HepG2 (cell line): Measurements from ENCODE around the gene STIP1. TPM values are rescaled to one million over a fixed set of nuclear protein-coding genes. Genes with fewer than 3 reads are reported as not detected.

Experiments
- BORCS8-MEF2B ChIP-seq: sonication (generic); formaldehyde crosslinking; IDR thresholded peaks from 2 replicates; pipeline ENCODE4 v1.8.0; 2022; ENCODE audit warnings: mild to moderate bottlenecking, missing genetic modification reagents
- KDM5B ChIP-seq: sonication (generic); formaldehyde crosslinking; IDR thresholded peaks from 2 replicates; pipeline ENCODE4 v1.4.0; 2020; ENCODE audit warnings: missing genetic modification reagents, mild to moderate bottlenecking, borderline replicate concordance
- MIER2 ChIP-seq: IDR thresholded peaks from 2 replicates; pipeline ENCODE4 v1.6.1; 2016; ENCODE audit warnings: missing biosample characterization, missing genetic modification reagents
- NAIF1 ChIP-seq: sonication (generic); formaldehyde crosslinking; IDR thresholded peaks from 2 replicates; pipeline ENCODE4 v1.5.0; 2020; ENCODE audit warnings: mild to moderate bottlenecking, missing genetic modification reagents, borderline replicate concordance
- NCOA1 ChIP-seq: sonication (generic); formaldehyde crosslinking; IDR thresholded peaks from 2 replicates; pipeline ENCODE4 v1.9.0; 2021; ENCODE audit warnings: missing genetic modification reagents
- PCBP1 ChIP-seq: fragments of 200-400 bp; formaldehyde crosslinking; IDR thresholded peaks from 2 replicates; pipeline ENCODE4 v1.6.1; 2017; ENCODE audit warnings: mild to moderate bottlenecking, low read depth, low read length, borderline replicate concordance
- POLR2AphosphoS5 ChIP-seq: IDR thresholded peaks from 2 replicates; pipeline ENCODE4 v1.6.1; 2012; ENCODE audit warnings: low read depth, low read length
- SSRP1 ChIP-seq: IDR thresholded peaks from 2 replicates; pipeline ENCODE4 v1.6.1; 2016; ENCODE audit warnings: control low read depth
- YY1 ChIP-seq: IDR thresholded peaks from 2 replicates; pipeline ENCODE4 v1.6.1; 2011; ENCODE audit warnings: low read length, low read depth, moderate library complexity, mild to moderate bottlenecking; ENCODE audit not compliant: insufficient read depth, insufficient replicate concordance
- ZNF121 ChIP-seq: sonication (generic); formaldehyde crosslinking; IDR thresholded peaks from 2 replicates; pipeline ENCODE4 v1.5.0; 2020; ENCODE audit warnings: mild to moderate bottlenecking, missing genetic modification reagents
- ZNF17 ChIP-seq: sonication (generic); formaldehyde crosslinking; IDR thresholded peaks from 2 replicates; pipeline ENCODE4 v1.5.0; 2020; ENCODE audit warnings: mild to moderate bottlenecking, missing genetic modification reagents
- ZNF546 ChIP-seq: sonication (generic); formaldehyde crosslinking; conservative IDR thresholded peaks from 2 replicates; pipeline ENCODE4 v1.8.1; 2023; ENCODE audit warnings: mild to moderate bottlenecking, missing genetic modification reagents
- ZNF549 ChIP-seq: sonication (generic); formaldehyde crosslinking; IDR thresholded peaks from 2 replicates; pipeline ENCODE4 v1.5.0; 2020; ENCODE audit warnings: missing genetic modification reagents
- ZNF572 ChIP-seq: sonication (generic); formaldehyde crosslinking; IDR thresholded peaks from 2 replicates; pipeline ENCODE4 v1.5.1; 2020; ENCODE audit warnings: mild to moderate bottlenecking, missing genetic modification reagents
- ZNF660 ChIP-seq: sonication (generic); formaldehyde crosslinking; IDR thresholded peaks from 2 replicates; pipeline ENCODE4 v1.5.1; 2020; ENCODE audit warnings: mild to moderate bottlenecking, low read depth, missing genetic modification reagents, borderline replicate concordance
- polyA plus RNA-seq, 8 experiments: library from polyadenylated mRNA; depleted of rRNA in 3 of 8; stranded (reverse) in 7 of 8; unstranded in 1 of 8; fragments of >200 nt; fragmentation: Illumina TruSeq in 4 of 8; extraction: Trizol in 4 of 8; gene quantifications; 2 replicates each; pipeline versions ENCODE4 v1.2.1 to v1.2.3, GENCODE V29; 2011 to 2016; ENCODE audit warnings: low read depth in 4 of 8, missing spikeins in 1 of 8, mixed read lengths in 1 of 8; ENCODE audit not compliant: insufficient read depth in 1 of 8
- total RNA-seq, 5 experiments: library from RNA; depleted of rRNA; stranded (reverse); fragments of >200 nt; fragmentation: Illumina TruSeq; extraction: Trizol; gene quantifications; 2 replicates each; pipeline ENCODE4 v1.2.3, GENCODE V29; 2016; ENCODE audit warnings: low read depth in 1 of 5
- TF ChIP-seq, protein P1 (sequence below): sonication (generic); formaldehyde crosslinking; IDR thresholded peaks from 2 replicates; pipeline ENCODE4 v1.4.0; 2020; ENCODE audit warnings: mild to moderate bottlenecking, missing genetic modification reagents
- TF ChIP-seq, protein P2 (sequence below): sonication (generic); formaldehyde crosslinking; IDR thresholded peaks from 2 replicates; pipeline ENCODE4 v1.4.0; 2020; ENCODE audit warnings: mild to moderate bottlenecking, missing genetic modification reagents
- TF ChIP-seq, protein P3 (sequence below): sonication (generic); formaldehyde crosslinking; conservative IDR thresholded peaks from 2 replicates; pipeline ENCODE4 v1.4.0; 2020; ENCODE audit warnings: mild to moderate bottlenecking, missing genetic modification reagents, moderate library complexity

Gene STIP1
- total and polyA plus RNA-seq, 2 of the 13 experiments (the other 11 are each of a cell fraction or from before 2014, with no cell fraction given), result 81.1 to 217 TPM

DNA sequence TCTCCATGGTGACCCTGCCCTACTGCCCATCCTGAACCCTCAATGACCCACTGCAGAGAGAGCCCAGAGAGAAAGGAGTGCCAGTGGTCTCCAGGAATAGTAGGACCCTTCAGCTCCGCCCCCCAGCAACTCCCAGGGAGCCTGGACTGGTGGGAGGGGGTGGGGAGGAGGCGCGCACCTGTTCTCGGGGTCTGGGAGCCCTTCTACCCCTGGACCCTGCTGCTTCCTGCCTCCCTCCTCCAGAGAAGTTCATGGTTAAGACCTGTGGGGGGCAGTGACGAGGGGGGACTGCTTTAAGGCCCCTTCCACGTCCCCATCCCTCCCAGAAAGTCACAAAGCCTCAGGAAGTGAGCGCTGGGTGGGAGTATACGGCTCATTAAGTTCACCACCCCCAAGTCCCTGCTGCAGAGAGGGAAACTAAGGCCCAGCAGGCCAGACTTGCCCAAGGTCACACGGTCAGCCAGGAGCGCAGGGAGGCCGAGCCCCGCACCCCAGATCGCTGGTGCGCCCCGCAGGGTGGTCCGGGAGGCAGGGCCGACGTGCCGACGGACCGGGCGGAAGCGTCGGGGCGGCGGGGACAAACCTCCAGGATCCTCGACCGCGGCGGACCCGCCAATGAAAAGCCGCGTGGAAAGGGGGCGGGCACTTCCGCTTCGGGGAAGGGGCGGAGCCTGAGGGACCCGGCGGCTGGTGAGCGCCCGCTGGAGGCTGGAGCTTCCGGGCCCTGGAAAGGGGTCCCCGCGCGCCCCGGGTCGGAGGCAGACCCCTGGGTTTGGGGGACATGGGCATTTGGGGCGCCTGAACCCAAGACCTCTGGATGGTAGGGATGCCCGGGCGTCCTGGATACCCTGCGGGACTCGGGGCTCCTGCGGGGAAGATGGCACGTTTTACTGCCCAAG is 39.9 kb downstream of the STIP1 start, which contains the start of the genes NUDT22 and TRPT1 (continued):
- TF ChIP-seq, protein P1, sequence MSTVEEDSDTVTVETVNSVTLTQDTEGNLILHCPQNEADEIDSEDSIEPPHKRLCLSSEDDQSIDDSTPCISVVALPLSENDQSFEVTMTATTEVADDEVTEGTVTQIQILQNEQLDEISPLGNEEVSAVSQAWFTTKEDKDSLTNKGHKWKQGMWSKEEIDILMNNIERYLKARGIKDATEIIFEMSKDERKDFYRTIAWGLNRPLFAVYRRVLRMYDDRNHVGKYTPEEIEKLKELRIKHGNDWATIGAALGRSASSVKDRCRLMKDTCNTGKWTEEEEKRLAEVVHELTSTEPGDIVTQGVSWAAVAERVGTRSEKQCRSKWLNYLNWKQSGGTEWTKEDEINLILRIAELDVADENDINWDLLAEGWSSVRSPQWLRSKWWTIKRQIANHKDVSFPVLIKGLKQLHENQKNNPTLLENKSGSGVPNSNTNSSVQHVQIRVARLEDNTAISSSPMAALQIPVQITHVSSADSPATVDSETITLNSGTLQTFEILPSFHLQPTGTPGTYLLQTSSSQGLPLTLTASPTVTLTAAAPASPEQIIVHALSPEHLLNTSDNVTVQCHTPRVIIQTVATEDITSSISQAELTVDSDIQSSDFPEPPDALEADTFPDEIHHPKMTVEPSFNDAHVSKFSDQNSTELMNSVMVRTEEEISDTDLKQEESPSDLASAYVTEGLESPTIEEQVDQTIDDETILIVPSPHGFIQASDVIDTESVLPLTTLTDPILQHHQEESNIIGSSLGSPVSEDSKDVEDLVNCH, result no peak
- TF ChIP-seq ZNF121 (CRISPR knock-in tag) (peak; percentile 35; the same call in 1 of the 2 replicates), SSRP1 (CRISPR knock-in tag) (no peak), YY1 (peak; percentile 50), PCBP1 (0 out of 2 replicates have a peak, but pooled peaks have one; percentile 25), ZNF17 (CRISPR knock-in tag) (0 out of 2 replicates have a peak, but pooled peaks have one; percentile 16), ZNF546 (no peak), ZNF660 (CRISPR knock-in tag) (no peak), MIER2 (CRISPR knock-in tag) (0 out of 2 replicates have a peak, but pooled peaks have one; percentile 26), ZNF572 (CRISPR knock-in tag) (0 out of 2 replicates have a peak, but pooled peaks have one; percentile 32), NCOA1 (peak; percentile 45; the same call in 1 of the 2 replicates), NAIF1 (CRISPR knock-in tag) (peak; percentile 89), KDM5B (peak; percentile 84; the same call in 1 of the 2 replicates), POLR2AphosphoS5 (peak; percentile 82), BORCS8-MEF2B (CRISPR knock-in tag) (peak; percentile 77), ZNF549 (CRISPR knock-in tag) (peak; percentile 65; the same call in 1 of the 2 replicates)
- TF ChIP-seq, protein P2, sequence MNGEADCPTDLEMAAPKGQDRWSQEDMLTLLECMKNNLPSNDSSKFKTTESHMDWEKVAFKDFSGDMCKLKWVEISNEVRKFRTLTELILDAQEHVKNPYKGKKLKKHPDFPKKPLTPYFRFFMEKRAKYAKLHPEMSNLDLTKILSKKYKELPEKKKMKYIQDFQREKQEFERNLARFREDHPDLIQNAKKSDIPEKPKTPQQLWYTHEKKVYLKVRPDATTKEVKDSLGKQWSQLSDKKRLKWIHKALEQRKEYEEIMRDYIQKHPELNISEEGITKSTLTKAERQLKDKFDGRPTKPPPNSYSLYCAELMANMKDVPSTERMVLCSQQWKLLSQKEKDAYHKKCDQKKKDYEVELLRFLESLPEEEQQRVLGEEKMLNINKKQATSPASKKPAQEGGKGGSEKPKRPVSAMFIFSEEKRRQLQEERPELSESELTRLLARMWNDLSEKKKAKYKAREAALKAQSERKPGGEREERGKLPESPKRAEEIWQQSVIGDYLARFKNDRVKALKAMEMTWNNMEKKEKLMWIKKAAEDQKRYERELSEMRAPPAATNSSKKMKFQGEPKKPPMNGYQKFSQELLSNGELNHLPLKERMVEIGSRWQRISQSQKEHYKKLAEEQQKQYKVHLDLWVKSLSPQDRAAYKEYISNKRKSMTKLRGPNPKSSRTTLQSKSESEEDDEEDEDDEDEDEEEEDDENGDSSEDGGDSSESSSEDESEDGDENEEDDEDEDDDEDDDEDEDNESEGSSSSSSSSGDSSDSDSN (CRISPR knock-in tag), result peak; percentile 81
- TF ChIP-seq, protein P3, sequence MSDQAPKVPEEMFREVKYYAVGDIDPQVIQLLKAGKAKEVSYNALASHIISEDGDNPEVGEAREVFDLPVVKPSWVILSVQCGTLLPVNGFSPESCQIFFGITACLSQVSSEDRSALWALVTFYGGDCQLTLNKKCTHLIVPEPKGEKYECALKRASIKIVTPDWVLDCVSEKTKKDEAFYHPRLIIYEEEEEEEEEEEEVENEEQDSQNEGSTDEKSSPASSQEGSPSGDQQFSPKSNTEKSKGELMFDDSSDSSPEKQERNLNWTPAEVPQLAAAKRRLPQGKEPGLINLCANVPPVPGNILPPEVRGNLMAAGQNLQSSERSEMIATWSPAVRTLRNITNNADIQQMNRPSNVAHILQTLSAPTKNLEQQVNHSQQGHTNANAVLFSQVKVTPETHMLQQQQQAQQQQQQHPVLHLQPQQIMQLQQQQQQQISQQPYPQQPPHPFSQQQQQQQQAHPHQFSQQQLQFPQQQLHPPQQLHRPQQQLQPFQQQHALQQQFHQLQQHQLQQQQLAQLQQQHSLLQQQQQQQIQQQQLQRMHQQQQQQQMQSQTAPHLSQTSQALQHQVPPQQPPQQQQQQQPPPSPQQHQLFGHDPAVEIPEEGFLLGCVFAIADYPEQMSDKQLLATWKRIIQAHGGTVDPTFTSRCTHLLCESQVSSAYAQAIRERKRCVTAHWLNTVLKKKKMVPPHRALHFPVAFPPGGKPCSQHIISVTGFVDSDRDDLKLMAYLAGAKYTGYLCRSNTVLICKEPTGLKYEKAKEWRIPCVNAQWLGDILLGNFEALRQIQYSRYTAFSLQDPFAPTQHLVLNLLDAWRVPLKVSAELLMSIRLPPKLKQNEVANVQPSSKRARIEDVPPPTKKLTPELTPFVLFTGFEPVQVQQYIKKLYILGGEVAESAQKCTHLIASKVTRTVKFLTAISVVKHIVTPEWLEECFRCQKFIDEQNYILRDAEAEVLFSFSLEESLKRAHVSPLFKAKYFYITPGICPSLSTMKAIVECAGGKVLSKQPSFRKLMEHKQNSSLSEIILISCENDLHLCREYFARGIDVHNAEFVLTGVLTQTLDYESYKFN (CRISPR knock-in tag), result peak; percentile 52
